GM19395 (cell line): Measurements from ENCODE around the gene SNPH.

ENCODE experiments used
- ATAC-seq: cut with Tn5 transposase; IDR thresholded peaks from one replicate; pipeline ENCODE4 v1.9.1; 2021; ENCODE audit warnings: mild to moderate bottlenecking, moderate library complexity; ENCODE audit not compliant: unreplicated experiment

The SNPH gene

GRCh38 chr20:1323256-1323655, 57.2 kb downstream of the SNPH start:
- no peak for ATAC-seq

DNA sequence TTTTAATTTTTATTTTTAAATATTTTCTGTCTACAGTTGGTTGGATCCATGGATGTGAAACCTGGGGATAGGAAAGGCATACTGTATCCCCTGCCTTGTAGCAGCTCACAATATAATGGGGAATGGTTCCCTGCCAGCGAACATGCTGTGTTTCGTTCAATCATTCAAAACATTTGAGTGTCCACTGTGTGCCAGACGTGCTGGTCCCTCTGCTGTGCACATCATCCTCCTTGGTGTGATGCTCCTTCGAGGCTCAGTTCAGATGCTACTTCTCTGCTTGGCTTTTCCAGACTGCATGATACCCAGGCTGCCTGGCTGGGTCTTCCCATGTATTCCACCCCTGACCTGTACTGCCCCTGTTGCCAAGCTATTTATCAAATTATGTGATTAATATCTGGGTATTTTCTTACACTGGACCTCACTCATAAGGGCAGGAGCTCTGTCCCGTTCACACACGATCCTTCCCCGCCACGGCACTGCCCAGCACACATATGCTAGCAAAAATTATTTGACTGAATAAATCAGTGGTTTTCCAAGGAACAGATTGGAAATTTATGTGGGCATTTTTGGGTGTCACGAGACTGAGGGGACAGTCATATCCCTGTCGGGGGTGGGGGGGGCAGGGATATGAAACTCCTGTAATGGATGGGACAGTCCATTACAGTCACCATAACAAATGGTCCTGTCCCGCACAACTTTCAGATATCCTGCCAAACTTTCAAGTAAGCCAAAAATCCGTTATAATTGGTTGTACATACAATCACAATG, 57.9 kb downstream of the SNPH start:
- no peak for ATAC-seq

DNA sequence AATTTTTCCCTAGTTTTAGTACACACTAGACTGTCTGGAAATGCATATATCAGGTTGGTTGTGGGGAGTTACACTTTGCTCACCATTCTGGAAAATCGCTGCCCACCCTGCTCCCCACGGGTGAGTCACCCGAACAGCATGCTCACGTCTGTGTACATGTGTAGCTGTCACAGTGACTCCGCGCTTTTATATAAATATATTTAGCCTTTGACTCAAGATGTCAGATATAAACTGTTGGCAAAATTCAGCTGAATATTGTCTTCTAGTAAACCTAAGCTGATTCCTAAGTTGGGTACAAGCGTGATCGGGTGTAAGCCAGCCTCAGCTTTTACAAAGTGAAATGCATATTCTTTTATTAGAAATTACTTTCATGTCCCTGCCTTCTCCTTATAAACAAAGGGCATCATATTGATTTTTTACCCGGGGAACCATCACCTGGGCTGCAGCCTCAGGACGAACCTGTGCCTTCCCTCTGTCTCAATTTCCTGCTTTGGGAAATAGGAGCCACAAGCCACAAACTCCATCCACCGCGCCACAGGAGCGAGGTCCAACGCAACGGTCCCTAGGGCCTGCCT, 58.6 kb downstream of the SNPH start:
- no peak for ATAC-seq

DNA sequence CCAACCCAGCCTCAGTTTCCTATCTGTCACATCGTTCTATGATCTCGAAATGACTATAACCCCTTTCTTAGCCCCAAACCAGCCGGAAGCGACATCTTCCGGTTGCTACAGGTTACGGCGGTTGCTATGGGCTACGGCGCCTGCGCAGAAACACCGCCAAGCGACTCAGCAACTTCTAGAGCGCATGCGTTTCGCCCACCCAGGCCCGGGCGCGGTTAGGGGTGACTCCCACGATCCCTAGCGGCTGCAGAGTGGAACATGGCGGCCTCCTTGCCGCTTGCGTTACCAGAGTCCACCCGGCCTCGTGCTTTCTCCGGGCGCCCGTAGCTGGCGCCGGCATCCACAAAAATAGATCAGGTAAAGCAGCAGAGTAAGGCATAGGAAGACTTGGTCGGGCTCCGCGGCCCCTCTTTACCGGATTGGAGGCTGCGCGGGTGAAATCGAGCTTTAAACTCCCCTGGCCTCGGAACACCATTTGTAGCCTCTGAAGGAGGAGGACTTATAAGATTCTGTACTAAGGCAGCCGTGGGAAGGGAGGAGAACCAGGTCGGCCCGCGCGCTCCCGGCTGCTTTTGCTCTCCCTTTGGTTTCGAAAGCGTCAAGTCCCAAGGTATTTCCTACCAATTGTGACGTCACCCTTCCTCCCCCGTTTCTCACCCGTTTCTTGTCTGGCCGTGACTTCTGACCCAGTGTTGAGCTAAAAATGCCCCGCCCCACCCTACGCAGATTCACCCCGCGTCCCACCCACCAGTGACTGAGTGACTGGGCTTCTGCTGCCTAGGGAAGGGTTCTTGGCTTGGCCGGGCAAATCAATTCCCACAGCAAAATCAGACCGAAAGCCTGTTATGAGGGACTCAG, 59.3 kb downstream of the SNPH start:
- ATAC-seq: peak; percentile 83

GRCh38 chr20:1326031-1326930, 60.2 kb downstream of the SNPH start:
- ATAC-seq: no peak

DNA sequence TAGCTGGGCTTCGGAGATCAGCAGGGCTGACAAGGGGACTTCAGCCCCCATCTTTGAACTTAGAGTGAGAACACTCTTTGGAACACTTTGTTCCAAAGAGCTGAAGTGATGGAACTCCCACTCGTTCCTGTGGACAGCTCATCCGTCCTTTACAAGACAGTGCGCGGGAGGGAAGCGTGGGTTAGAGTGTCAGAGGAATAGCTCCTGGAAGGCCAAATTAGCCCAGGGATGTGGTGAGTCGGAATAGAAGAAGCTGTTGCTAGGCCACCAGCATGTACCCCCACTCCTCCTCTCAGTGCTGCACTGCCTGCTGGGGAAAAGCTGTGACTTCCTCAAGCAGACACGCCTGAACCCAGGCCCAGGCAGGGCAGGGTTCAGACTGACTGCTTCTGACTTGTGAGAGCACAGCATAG, 61.2 kb downstream of the SNPH start:
- no peak for ATAC-seq

DNA sequence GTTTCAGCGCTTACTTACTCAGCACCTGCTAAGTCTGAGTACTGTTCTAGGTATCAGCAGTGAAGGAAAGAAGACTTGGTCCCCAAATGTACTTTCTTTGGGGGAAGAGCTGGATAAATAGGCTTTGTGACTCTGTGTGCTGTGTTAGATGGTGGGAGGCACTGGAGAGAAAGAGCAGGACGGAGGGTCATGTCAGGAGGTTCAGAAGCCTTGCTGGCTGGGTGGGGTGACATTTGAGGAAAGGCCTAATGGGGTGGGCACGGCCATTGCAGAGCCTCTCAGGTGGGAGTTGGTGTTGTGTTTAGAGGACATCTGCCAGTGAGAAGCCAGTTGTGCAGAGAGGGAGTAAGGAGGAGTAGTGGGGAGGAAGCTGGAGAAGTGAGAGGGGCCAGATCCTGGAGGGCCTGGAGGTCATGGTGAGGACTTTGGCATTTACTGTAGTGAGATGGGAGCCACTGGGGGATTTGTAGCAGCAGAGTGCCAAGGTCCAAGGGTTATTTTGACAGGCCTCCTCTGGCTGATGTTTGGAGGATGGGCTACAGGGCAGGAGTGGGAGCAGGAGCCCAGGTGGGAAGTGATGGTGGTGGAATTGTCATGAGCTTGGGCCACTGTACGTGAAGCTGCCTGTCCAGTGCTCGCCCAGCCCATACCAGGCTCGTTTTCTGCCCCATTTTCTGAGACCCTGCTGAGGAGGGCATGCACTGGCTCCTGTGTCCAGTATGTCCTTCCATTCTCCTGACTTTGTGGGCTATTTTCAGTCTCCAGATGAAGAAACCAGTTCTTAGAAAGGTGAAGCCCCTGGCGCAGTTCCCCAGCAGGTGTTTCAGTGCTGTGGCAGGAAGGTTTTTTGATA, 62.0 kb downstream of the SNPH start:
- ATAC-seq: no peak

GRCh38 chr20:1328680-1329330, 62.7 kb downstream of the SNPH start, which contains the start of gene SDCBP2:
TSS of gene SDCBP2 (minus strand) at chr20:1329139. CDS start at chr20:1320416, 8,723 bp downstream.
- no peak for ATAC-seq

DNA sequence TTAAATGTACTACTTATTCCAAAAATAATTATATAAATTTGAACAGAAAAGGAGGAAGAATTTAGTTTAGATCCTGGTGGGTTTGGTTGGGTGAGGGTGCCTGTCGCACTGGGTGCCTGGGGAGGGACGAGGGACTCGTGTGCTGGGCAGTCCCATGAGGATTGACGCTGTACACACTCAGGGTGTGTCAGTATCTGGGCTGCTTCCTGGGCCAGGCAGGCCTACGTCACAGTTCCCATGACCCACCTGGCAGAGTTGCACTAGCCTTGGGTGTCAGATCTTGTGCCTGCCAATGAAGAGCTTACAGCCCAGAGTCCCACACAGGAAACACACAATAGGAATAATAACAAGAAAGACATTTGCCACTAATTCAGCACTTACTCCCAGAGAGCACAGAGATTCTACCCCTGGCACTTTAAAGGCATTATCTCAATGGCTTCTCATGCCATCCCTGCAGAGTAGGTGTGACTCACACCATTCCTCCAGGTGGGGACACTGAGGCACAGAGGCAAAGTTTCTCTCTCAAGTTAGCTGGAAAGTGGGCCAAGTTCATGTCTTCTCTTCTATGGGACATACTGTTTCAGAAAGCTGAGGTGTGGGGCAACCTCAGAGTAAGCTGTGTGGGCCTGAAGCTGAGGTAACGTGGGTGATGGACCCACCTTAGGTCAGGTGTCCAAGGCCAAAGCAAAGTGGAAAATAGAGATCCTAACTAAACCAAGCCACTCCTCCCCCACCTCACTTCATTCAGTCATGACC, 64.2 kb downstream of the SNPH start:
- ATAC-seq: no peak

GRCh38 chr20:1331101-1331500, 65.0 kb downstream of the SNPH start:
- no peak for ATAC-seq

DNA sequence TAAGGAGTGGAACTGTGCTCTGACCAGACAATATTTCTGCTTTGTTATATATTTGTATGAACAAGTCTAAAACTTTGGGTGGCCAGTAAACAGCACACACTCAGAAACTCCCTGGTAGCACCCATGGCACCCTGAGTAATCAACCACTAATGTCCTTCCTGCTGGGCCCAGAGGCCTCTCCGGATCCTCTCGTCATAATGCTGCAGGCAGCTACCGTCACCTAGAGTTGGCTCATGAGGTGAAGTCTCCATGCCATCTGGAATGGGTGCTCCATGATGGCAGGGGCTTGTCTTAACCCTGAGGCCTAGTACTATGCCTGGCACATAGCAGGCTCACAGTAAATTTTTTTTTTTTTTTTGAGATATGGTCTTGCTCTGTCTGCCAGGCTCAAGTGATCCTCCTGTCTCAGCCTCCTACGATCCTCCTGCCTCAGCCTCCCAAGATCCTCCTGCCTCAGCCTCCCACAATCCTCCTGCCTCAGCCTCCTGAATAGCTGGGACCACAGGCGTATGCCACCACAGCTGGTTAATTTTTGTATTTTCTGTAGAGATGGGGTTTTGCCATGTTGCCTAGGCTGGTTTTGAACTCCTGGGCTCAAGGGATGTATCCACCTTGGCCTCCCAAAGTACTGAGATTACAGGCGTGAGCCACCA, 65.8 kb downstream of the SNPH start:
- ATAC-seq: no peak

- ATAC-seq: no peak
Observed at GRCh38 chr20:1332749-1333300, 66.7 kb downstream of the SNPH start.

DNA sequence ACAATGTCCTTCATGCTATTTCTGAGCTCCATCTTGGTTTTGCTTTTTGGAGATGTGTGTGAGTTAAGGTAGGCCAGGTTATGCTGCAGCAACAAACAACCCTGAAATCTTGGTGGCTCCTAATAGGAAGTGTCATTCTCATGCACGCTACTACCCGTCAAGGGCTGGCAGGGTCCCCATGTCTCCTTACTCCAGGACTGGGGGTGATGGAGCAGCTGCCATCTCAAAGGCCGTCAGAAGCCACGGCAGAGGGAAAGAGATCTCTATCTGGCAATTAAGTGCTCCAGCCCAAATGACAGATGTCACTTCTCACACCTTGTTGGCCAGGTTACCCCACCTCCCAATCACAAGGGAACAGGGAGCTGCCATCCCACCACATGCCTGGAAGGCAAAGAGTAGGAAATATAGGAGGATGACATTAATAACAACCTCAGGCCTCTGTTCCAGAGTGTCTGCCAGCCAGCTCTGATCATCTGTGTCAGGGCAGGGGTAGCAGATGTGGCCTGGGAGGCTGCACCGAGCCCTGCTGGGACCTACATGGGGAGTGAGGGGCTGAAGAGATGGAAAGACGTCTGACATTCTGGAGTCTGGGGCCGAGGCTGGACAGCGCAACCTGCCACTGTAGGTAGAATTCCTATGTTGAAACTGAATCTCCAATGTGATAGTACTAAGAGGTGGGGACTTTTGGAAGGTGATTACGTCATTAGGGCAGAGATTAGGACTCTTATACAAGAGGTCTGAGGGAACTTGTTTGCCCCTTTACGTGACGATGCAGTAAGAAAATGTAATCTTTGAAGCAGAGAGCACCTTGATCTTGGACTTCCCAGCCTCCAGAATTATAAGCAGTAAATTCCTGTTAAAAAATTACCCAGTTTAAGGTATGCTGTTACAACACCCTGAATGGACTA, 67.6 kb downstream of the SNPH start:
- no peak for ATAC-seq

DNA sequence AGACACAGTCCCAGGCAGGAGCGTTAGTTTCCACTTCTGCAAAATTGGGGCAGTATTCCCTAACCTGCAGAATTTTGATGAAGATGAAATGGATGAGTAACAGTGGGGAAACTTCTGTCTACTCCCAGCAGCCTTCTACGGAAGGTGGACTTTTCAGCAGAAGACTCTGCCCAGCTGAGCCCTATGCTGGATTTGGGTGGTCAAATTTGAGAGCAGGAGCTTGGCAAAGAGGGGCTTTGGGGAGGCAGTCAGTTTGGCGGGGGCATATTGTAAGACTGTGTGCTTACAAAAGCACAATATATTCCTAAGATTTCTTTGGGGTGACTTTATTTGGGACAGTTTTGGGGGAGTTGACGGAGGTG, 68.3 kb downstream of the SNPH start:
- no peak for ATAC-seq

GRCh38 chr20:1334761-1335160, 68.7 kb downstream of the SNPH start:
- no peak for ATAC-seq

DNA sequence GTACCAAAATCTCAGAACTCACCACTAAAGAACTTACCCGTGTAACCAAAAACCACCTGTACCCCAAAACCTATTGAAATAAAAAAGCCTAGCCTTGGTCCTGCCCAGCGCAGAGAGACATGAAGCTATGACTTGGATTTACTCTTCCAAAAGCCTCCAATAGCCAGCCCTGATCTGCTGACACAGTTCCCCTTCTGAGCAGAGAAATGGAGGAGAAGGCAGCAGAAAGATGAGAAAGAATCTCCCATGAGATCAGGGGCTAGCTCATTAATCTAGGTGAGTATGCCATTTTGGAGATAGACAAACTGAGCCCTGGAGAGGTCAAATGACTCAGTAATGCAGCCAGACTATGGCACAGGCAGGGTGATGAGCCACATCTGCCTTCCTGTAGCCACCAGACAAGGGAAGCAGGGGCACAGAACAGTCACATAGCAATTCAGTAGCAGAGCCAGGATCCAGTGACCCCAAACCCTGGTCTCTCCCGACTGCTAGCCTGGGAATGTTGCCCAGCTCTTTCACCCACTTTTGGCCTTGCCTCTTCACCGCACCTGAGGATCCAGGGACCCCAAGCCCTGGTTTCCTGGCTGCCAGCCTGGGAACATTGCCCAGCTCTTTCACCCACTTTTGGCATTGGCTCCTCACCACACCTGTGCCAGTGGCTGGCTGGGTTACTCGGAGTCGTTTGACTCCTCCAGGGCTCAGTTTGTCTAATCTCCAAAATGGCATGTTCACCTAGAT, 70.0 kb downstream of the SNPH start:
- no peak for ATAC-seq
